OCI-LY7 (cell line): ENCODE results near the gene ASB10. TPM values are rescaled to one million over a fixed set of nuclear protein-coding genes. Genes with fewer than 3 reads are reported as not detected.

Source experiments
- BruUV-seq: library from RNA; stranded (reverse); fragments of 400-500 nt; replicated peaks from 2 replicates; lab custom pipeline; 2021; lab: Mats Ljungman, UMichigan
- CTCF ChIA-PET: fragments of 300-600 bp; sonication (Branson Sonifier 250); formaldehyde crosslinking; loops from one replicate; lab custom pipeline; 2022; ENCODE audit warnings: antibody characterized with exemption; ENCODE audit not compliant: unreplicated experiment; lab: Charles Lee
- POLR2A ChIA-PET: fragments of 300-600 bp; sonication (Branson Sonifier 250); formaldehyde crosslinking; loops from one replicate; lab custom pipeline; 2022; ENCODE audit warnings: antibody characterized with exemption; lab: Charles Lee
- DNase-seq: peaks from one replicate; pipeline ENCODE4 v3.0.0-alpha.2; 2015; ENCODE audit warnings: low spot score
- H2AFZ ChIP-seq: fragments of 200-600 bp; sonication (generic), shearing (Covaris generic); 2 replicates; pipeline ENCODE4 v1.6.1; 2014; ENCODE audit warnings: mild to moderate bottlenecking, antibody characterized with exemption, low read length, moderate library complexity
- H3K27ac ChIP-seq: fragments of 200-600 bp; sonication (generic); 2 replicates; pipeline ENCODE4 v1.5.1; 2014; ENCODE audit warnings: mixed run types, low read depth, mild to moderate bottlenecking, moderate library complexity, low read length, inconsistent platforms; ENCODE audit not compliant: poor library complexity, severe bottlenecking
- H3K36me3 ChIP-seq: fragments of 200-600 bp; sonication (generic); 2 replicates; pipeline ENCODE4 v1.6.1; 2014; ENCODE audit warnings: mild to moderate bottlenecking, antibody characterized with exemption, low read length, moderate library complexity, mixed read lengths; ENCODE audit not compliant: insufficient read depth
- H3K4me1 ChIP-seq: fragments of 200-600 bp; sonication (generic); 2 replicates; pipeline ENCODE4 v1.5.1; 2014; ENCODE audit warnings: mild to moderate bottlenecking, low read length; ENCODE audit not compliant: insufficient read depth, poor library complexity, severe bottlenecking
- H3K4me2 ChIP-seq: fragments of 200-600 bp; sonication (generic); 2 replicates; pipeline ENCODE4 v1.6.1; 2014; ENCODE audit warnings: mild to moderate bottlenecking, low read length
- H3K4me3 ChIP-seq: fragments of 200-600 bp; sonication (generic); 2 replicates; pipeline ENCODE4 v1.5.1; 2014; ENCODE audit warnings: mild to moderate bottlenecking, low read depth, low read length; ENCODE audit not compliant: poor library complexity, severe bottlenecking
- H3K79me2 ChIP-seq: fragments of 200-600 bp; sonication (generic); 2 replicates; pipeline ENCODE4 v1.6.1; 2016; ENCODE audit warnings: low read depth, mild to moderate bottlenecking, low read length, moderate library complexity, mixed read lengths; ENCODE audit not compliant: insufficient read depth
- H3K9me2 ChIP-seq: fragments of 200-600 bp; sonication (generic); 2 replicates; pipeline ENCODE4 v1.6.1; 2016; ENCODE audit warnings: mild to moderate bottlenecking, low read length, mixed read lengths; ENCODE audit not compliant: insufficient read depth
- H3K9me3 ChIP-seq: fragments of 200-600 bp; sonication (generic); 2 replicates; pipeline ENCODE4 v1.6.1; 2014; ENCODE audit warnings: mild to moderate bottlenecking, mixed run types, low read length, mixed read lengths
- H4K20me1 ChIP-seq: fragments of 200-600 bp; sonication (generic); 2 replicates; pipeline ENCODE4 v1.6.1; 2014; ENCODE audit warnings: mild to moderate bottlenecking, antibody characterized with exemption, low read length, moderate library complexity, mixed read lengths; ENCODE audit not compliant: insufficient read depth
- CTCF ChIP-seq: fragments of 200-600 bp; sonication (generic); conservative IDR thresholded peaks from 2 replicates; pipeline ENCODE4 v1.5.1; 2014; ENCODE audit warnings: mild to moderate bottlenecking, antibody characterized with exemption, low read length, moderate library complexity, mixed read lengths
- EZH2phosphoT487 ChIP-seq: fragments of 200-600 bp; sonication (generic); IDR thresholded peaks from 2 replicates; pipeline ENCODE4 v1.6.1; 2018; ENCODE audit warnings: low read depth, borderline replicate concordance, mild to moderate bottlenecking, mixed run types, antibody characterized with exemption, low read length, moderate library complexity, mixed read lengths
- intact Hi-C: fragments of 100-400 bp; cut with micrococcal nuclease; formaldehyde crosslinking; loops from one replicate; pipeline ENCODE4 v1.10.0; 2022; ENCODE audit not compliant: unreplicated experiment
- total RNA-seq, 2 experiments: library from RNA; depleted of rRNA in 1 of 2; stranded (reverse); fragments of >200 nt in 1 of 2; shearing (Covaris generic) in 1 of 2; gene quantifications; 2 replicates each; pipeline ENCODE4 v1.2.3, GENCODE V29; 2014 to 2022

ASB10 gene
- total RNA-seq, 2 experiments from 2014 or later, result not detected

DNA sequence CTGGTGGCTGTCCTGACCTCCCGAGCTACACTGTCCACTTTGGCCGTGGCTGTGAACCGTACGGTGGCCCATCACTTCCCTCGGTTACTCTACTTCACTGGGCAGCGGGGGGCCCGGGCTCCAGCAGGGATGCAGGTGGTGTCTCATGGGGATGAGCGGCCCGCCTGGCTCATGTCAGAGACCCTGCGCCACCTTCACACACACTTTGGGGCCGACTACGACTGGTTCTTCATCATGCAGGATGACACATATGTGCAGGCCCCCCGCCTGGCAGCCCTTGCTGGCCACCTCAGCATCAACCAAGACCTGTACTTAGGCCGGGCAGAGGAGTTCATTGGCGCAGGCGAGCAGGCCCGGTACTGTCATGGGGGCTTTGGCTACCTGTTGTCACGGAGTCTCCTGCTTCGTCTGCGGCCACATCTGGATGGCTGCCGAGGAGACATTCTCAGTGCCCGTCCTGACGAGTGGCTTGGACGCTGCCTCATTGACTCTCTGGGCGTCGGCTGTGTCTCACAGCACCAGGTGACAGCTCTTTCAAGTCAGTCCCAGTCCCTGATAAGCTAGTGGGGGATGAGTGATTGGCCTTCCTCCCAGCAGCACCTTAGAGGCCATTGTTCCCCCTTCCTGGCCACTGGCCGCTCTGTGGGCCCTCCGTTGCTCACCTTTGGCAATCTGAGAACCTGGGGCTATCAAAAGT is 48.2 kb upstream of the ASB10 start:
- peaks cover 23% of the 10 kb centered on the region; the same call in 1 of the 2 replicates for H3K36me3 ChIP-seq
- TF ChIP-seq EZH2phosphoT487, result no peak
- TF ChIP-seq CTCF, result no peak

DNA sequence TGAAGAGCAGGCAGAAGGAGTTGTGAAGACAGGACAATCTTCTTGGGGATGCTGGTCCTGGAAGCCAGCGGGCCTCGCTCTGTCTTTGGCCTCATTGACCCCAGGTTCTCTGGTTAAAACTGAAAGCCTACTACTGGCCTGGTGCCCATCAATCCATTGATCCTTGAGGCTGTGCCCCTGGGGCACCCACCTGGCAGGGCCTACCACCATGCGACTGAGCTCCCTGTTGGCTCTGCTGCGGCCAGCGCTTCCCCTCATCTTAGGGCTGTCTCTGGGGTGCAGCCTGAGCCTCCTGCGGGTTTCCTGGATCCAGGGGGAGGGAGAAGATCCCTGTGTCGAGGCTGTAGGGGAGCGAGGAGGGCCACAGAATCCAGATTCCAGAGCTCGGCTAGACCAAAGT is 46.8 kb upstream of the ASB10 start:
- DNase-seq, result no peak
- no peaks in the 10 kb centered on the region; the same call in 1 of the 2 replicates for H4K20me1 ChIP-seq
- peak overlapping the region; percentile 86 for H3K4me3 ChIP-seq
- TF ChIP-seq EZH2phosphoT487 (no peak), CTCF (no peak)
- BruUV-seq, result TSS peak; percentile 72
- no peaks in the 10 kb centered on the region for H3K9me2 ChIP-seq
- H3K36me3 ChIP-seq, result peaks cover 23% of the 10 kb centered on the region; the same call in 1 of the 2 replicates
- H2AFZ ChIP-seq, result no peak overlapping the region
- intact Hi-C loops, result loop anchor here (1.0 to 10.0 kb wide), 2 partner anchors 116 to 1609 kb away; no protein-coding TSS in a partner anchor
- ChIA-PET POLR2A (interaction anchor here (1.4 kb wide), 1 partner anchor 10 kb away, joined by 5 read pairs; no protein-coding TSS in a partner anchor), CTCF (interaction anchor here (1.1 kb wide), 1 partner anchor 10 kb away, joined by 3 read pairs; no protein-coding TSS in a partner anchor)
- H3K4me2 ChIP-seq, result peak overlapping the region; percentile 77
- peaks cover 14% of the 10 kb centered on the region; the same call in 1 of the 2 replicates for H3K79me2 ChIP-seq
- H3K9me3 ChIP-seq, result no peaks in the 10 kb centered on the region
- H3K4me1 ChIP-seq, result peaks cover 23% of the 10 kb centered on the region
- H3K27ac ChIP-seq, result no peak overlapping the region

More for the DNA sequence above, 48.2 kb upstream of the ASB10 start:
- Histone ChIP-seq H3K4me1 (peaks cover 33% of the 10 kb centered on the region), H3K9me3 (no peaks in the 10 kb centered on the region), H4K20me1 (no peaks in the 10 kb centered on the region; the same call in 1 of the 2 replicates), H3K4me2 (no peak overlapping the region), H3K79me2 (peaks cover 14% of the 10 kb centered on the region; the same call in 1 of the 2 replicates), H3K9me2 (no peaks in the 10 kb centered on the region), H3K4me3 (no peak overlapping the region), H2AFZ (no peak overlapping the region), H3K27ac (no peak overlapping the region)
- no peak for DNase-seq
- no TSS peak for BruUV-seq
- intact Hi-C loops, result loop anchor here (10.0 kb wide), 1 partner anchor 1610 kb away; no protein-coding TSS in a partner anchor
- POLR2A ChIA-PET, result no interaction called here
- CTCF ChIA-PET, result no interaction called here
